ENCODE data around the gene SHMT1.

SHMT1 gene

DNA sequence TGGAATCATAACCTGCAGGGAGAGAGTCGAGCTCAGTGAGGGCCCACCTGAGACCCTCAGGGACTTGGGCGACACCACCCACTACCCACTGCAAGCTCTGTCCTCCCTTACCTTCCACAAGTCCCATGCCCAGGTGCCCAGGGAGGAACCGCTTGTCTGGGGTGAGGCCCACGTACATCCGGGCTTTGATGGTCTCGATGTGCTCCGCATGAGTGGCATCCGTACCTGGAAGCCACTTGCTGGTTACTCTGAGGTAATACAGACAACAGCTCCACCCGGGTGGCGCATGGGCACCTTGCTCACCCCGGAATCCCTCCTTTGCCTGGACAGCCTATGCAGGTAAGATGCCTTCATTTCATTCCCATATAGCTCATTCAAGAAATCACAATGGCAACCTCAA, 78.1 kb downstream of the SHMT1 start:
- no peak for DNase-seq (ENCODE audit: low spot score)

DNA sequence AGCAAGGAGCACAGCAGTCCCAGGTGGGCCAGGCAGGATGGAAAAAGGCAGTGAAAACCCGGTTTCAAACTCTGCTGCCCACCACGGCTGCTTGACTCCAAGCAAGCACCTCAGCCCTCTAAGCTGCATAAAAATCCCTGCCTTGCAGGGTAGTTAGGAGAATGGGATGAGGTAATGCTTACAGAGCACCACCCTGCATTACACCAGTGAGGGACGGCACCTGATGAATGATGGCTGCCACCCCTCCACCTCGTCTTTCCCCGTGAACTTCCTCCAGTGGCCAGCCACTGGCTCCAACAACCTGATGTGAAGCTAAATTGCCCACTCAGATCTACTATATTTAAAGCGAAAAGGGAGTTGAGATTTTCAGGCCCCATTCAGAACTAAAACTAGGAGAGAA, 81.6 kb downstream of the SHMT1 start:
- no peak for DNase-seq (ENCODE audit: low spot score)

DNA sequence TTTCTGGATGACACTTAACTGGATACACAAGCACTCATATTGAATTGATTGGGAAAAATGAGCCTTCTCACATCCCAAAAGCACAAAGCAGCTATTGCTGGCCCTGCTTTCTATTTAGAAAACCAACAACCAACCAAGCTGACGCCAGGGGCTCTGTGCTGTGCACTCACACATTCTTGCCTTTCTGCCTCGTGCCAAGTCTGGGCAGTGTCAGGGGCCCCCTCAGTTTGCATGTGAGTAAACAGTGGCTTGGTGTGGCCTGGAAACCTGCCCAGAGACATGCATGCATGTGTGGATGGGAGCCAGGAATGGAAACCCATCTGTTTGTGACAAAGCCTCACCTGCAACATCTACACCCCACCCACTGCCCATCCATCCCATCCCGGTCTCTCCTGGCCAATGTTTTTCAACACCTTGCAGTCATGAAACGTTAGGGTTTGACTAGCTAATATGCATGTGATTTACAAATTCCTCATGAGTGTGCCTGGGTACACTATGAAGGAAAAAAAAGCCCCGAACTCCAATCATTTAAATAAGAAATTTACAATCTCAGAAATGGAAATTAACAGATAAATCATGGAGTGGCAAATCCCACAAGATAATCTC, 82.5 kb downstream of the SHMT1 start:
- DNase-seq (ENCODE audit: low spot score), result no peak

DNA sequence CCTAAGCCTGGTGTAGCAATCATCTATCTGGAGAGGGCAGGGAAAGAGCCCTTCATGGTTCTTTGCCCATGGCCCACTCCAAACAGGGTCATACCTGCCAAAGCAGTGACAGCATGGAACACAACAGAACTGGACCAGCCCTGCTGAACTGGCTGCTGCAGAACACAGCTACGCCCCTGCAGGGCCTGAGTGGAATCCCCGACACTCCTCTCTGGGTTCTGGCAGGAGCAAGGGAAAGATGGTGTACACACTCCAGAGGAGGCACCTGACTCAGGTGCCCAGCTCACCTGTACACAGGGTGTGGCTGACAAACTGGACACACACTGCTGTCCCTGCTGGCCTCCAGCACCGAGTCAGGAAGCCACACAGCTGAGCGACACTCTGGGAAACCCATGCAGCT, 83.1 kb downstream of the SHMT1 start:
- DNase-seq (ENCODE audit: low spot score), result no peak

DNA sequence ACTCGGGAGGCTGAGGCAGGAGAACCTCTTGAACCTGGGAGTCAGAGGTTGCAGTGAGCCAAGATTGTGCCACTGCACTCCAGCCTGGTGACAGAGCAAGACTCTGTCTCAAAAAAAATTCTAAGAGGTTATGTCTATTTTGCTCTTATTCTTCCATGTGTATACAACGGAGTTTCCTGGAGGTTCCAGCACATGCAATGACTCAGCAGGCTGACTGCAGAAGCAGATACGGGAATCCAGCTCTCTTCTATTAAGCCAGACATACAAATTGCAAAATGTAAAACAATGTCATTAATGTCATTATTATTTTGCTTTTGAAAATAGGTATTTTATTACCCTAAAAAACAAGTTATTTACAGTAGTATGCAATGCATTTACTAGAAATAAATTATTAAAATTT, 84.5 kb downstream of the SHMT1 start:
- no peak for DNase-seq (ENCODE audit: low spot score)
